ENCODE measurements around the gene PHACTR1. TPM values are rescaled to one million over a fixed set of nuclear protein-coding genes. Genes with fewer than 3 reads are reported as not detected.
A peak's percentile ranks its signal among the peaks of the same experiment; 100 is the strongest.

PHACTR1 gene
- total and polyA plus RNA-seq, 8 donors = 1.4 to 12.4 (median 9.3) TPM

DNA sequence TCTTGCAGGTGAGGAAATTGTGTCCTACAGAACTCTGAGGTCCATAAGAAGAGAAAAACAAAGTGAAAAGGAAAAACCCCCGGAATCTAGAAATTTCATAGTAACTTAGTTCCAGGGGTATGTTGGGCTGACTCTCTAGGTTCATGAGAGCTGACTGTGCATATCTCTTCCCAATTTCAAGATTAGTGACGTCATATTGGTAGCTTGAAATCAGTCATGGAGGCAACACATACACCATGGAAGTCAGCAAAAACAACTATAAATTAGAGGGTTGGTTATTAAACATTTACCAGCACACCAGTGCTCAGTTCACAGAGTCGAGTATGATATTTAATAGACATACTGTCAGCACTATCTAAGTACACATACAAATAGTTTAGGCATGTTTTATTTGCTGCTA, 49.8 kb downstream of the PHACTR1 start:
- FAIRE-seq = no peak
- Histone ChIP-seq H3K27ac (no peak overlapping the region), H3K4me1 (no peaks in the 10 kb centered on the region), H3K4me3 (no peak overlapping the region), H3K27me3 (peaks cover 0 to 5% (median 0%) of the 10 kb centered on the region in 4 donors), H3K36me3 (no peaks in the 10 kb centered on the region), H3K9me3 (no peaks in the 10 kb centered on the region)
- intact Hi-C loops (cut with DNase I) = no loop called here
- DNase-seq = no peak
- TF ChIP-seq, protein P1, sequence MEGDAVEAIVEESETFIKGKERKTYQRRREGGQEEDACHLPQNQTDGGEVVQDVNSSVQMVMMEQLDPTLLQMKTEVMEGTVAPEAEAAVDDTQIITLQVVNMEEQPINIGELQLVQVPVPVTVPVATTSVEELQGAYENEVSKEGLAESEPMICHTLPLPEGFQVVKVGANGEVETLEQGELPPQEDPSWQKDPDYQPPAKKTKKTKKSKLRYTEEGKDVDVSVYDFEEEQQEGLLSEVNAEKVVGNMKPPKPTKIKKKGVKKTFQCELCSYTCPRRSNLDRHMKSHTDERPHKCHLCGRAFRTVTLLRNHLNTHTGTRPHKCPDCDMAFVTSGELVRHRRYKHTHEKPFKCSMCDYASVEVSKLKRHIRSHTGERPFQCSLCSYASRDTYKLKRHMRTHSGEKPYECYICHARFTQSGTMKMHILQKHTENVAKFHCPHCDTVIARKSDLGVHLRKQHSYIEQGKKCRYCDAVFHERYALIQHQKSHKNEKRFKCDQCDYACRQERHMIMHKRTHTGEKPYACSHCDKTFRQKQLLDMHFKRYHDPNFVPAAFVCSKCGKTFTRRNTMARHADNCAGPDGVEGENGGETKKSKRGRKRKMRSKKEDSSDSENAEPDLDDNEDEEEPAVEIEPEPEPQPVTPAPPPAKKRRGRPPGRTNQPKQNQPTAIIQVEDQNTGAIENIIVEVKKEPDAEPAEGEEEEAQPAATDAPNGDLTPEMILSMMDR (IDR thresholded peaks at IDR 0.05) = no peak
- no peak for ATAC-seq
- WGBS, 2 donors = 45 to 54% methylated on average over 3 of the region's 3 CpGs

DNA sequence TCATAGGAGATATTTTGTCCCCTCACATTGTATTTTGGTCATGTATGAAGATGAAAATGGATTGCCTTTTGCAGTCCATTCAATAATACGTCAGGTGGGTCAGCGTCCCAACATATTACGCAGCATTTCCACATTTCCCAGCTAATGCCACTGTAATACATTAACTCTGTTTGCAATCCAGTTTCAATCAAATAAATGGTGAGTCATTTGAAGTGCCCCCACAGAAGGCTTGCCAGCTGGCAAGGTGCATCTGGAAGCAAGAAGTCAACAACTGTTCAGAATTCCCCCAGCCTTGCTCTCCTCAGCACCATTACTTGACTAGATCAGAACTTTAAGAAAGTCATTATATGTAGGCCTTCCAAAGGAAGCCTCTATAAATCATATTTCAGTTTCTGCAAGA, 50.4 kb downstream of the PHACTR1 start:
- H3K27me3 ChIP-seq = peaks cover 0 to 5% (median 0%) of the 10 kb centered on the region in 4 donors
- no peaks in the 10 kb centered on the region for H3K36me3 ChIP-seq
- H3K27ac ChIP-seq = no peak overlapping the region
- intact Hi-C loops (cut with DNase I) = no loop called here
- TF ChIP-seq, protein P1 (IDR thresholded peaks at IDR 0.05) = no peak
- DNase-seq (no peak), FAIRE-seq (no peak), ATAC-seq (peak in 1 of 4 donors; percentile 20)
- no peaks in the 10 kb centered on the region for H3K9me3 ChIP-seq
- WGBS, 2 donors = 69 to 77% methylated on average over 3 of the region's 3 CpGs
- no peak overlapping the region for H3K4me3 ChIP-seq
- no peaks in the 10 kb centered on the region for H3K4me1 ChIP-seq

DNA sequence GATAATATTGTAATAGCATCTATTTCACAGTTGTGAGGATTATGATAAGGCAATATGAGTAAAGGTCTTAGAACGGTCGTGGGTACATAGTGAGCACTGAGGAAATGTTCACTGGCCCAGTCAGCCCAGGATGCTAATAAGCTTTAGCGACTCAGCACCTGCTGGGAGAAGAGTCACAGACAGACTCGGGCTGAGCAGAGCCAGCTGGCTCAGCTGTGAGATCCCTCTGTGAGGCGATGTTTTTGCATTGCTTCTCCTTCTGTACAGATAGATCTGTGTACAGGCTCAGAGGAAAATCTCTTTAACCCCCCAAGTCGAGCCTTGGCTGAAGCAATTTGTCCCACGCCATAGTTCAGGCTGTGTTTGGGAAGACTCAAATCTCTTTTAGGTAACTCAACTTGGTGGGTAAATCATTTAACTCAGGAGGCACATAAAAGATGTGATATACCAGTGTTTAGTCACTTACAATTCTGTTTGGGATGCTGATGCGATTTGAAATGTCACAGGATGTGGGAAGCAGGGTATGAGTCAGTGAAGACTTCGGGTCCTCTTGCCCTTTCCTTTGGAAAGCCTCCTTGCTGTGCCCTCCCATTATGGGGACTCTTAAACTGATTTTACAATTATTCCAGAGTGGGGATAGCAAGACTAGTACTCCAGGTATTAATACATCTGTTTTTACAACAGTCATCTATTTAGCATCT, 53.1 kb downstream of the PHACTR1 start:
- no peak overlapping the region for H3K4me3 ChIP-seq
- peaks cover 0 to 5% (median 0%) of the 10 kb centered on the region in 4 donors for H3K27me3 ChIP-seq
- H3K27ac ChIP-seq = no peak overlapping the region
- H3K9me3 ChIP-seq = no peaks in the 10 kb centered on the region
- no peak for ATAC-seq
- intact Hi-C loops (cut with DNase I) = no loop called here
- TF ChIP-seq, protein P1 (IDR thresholded peaks at IDR 0.05) = no peak
- DNase-seq = no peak
- H3K4me1 ChIP-seq = no peaks in the 10 kb centered on the region
- WGBS, 2 donors = 48 to 62% methylated on average over 9 of the region's 9 CpGs
- no peaks in the 10 kb centered on the region for H3K36me3 ChIP-seq
- no peak for FAIRE-seq

DNA sequence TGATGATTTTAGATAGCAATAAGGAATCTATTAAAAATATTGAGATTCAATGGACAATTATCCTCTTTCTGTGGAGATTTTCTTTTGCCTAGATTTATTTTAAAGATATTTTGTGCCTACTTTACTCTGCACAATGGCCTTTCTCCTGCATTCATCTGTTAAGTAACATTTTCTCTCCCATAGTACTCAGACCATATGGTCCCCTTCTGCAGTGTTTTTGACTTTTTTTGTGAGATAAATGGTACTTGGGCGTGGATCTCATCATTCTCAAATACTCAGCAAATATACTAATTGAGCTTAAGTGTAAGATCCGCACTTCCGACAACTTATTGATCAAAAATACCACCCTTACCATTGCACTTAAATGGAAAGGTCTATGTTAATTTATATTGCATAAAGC, 55.8 kb downstream of the PHACTR1 start:
- Histone ChIP-seq H3K4me3 (no peak overlapping the region), H3K27me3 (no peaks in the 10 kb centered on the region), H3K36me3 (no peaks in the 10 kb centered on the region), H3K4me1 (no peaks in the 10 kb centered on the region), H3K9me3 (no peaks in the 10 kb centered on the region), H3K27ac (no peak overlapping the region)
- DNase-seq (no peak), ATAC-seq (no peak), FAIRE-seq (no peak)
- intact Hi-C loops (cut with DNase I) = no loop called here
- WGBS, 2 donors = 69 to 87% methylated on average over 3 of the region's 3 CpGs
- TF ChIP-seq, protein P1 (IDR thresholded peaks at IDR 0.05) = no peak

DNA sequence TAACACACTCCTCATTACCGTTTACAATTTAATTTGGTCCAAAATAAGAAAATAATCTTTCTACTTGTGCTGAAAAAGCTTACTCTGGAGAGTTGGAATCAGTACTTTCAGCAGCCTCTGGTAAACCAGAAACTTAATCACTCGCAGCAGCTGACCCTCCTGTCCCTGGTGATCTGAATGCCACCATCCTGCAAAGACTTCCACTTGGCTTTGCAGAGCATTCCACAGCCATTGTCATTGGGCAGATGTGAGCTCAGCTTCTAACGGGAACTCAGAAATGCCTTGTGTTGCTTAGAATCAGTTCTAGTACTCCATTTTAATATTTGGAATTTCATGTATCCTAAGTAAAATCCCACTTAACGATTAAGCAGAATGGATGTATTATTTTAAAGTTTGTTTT, 59.7 kb downstream of the PHACTR1 start:
- Histone ChIP-seq H3K4me1 (no peaks in the 10 kb centered on the region), H3K27me3 (no peaks in the 10 kb centered on the region), H3K27ac (no peak overlapping the region), H3K4me3 (no peak overlapping the region), H3K9me3 (no peaks in the 10 kb centered on the region), H3K36me3 (no peaks in the 10 kb centered on the region)
- ATAC-seq (no peak), DNase-seq (no peak), FAIRE-seq (no peak)
- TF ChIP-seq, protein P1 (IDR thresholded peaks at IDR 0.05) = no peak
- intact Hi-C loops (cut with DNase I) = no loop called here
- 63 to 78% methylated on average over 4 of the region's 4 CpGs for WGBS, 2 donors

All from pancreas (tissue), 10 donors.